GM12872 (cell line): ENCODE data around the gene FFAR3.

Experiments
- CTCF ChIP-seq: IDR thresholded peaks from 3 replicates; pipeline ENCODE4 v1.5.1; 2011; ENCODE audit warnings: low read depth, mild to moderate bottlenecking, low read length, moderate library complexity; ENCODE audit not compliant: insufficient read depth

Gene FFAR3

GRCh38 chr19:35313587-35313986 is 44.7 kb upstream of the FFAR3 start:
- TF ChIP-seq CTCF = no peak

GRCh38 chr19:35314031-35314430 is 44.2 kb upstream of the FFAR3 start:
- TF ChIP-seq CTCF = no peak

GRCh38 chr19:35314858-35315470 is 43.3 kb upstream of the FFAR3 start:
- no peak for TF ChIP-seq CTCF

GRCh38 chr19:35315883-35316282 is 42.4 kb upstream of the FFAR3 start:
- TF ChIP-seq CTCF = no peak

GRCh38 chr19:35316560-35316959 is 41.7 kb upstream of the FFAR3 start:
- TF ChIP-seq CTCF = no peak

GRCh38 chr19:35317464-35318043 is 40.7 kb upstream of the FFAR3 start:
- no peak for TF ChIP-seq CTCF

- TF ChIP-seq CTCF = no peak
These were observed 39.4 kb upstream of the FFAR3 start for GRCh38 chr19:35318679-35319448.
